ENCODE results near the gene KCNH4.
A peak's percentile ranks its signal among the peaks of the same experiment; 100 is the strongest.

Gene KCNH4

GRCh38 chr17:42182927-42183734 lies 2.2 kb upstream of the KCNH4 start:
- Histone ChIP-seq H3K4me1 (ENCODE audit: control insufficient read depth, insufficient read depth, low read length) (peaks cover 7% of the 10 kb centered on the region), H3K4me3 (ENCODE audit: low read depth, low read length) (peak overlapping the region; percentile 74), H3K9ac (ENCODE audit: low read depth, low read length) (peak overlapping the region; percentile 32), H3K27me3 (ENCODE audit: control insufficient read depth, insufficient read depth, low read length) (peaks cover 46% of the 10 kb centered on the region), H3K9me3 (ENCODE audit: control insufficient read depth, insufficient read depth, low read length) (no peaks in the 10 kb centered on the region), H3K36me3 (ENCODE audit: control insufficient read depth, insufficient read depth, low read length) (no peaks in the 10 kb centered on the region)

DNA sequence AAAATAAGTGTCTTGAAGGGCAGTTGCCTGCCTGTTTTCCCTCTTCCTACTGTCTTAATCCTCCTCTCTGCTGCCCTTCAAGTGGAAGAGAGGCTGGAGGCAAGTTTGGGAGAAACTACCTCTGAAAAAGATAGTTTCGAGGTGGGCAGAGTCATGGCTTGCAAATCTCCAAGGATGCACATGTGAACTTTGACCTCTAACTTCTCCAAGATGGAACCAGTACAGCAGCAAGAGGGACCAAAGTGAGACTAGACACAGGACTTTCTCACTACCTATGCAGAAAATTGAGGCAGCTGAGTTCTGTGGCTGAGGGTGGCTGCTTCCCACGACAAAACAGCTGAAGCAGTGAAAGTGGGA lies 887 bp upstream of the KCNH4 start:
- H3K9ac ChIP-seq (ENCODE audit: low read depth, low read length): no peak overlapping the region

GRCh38 chr17:42180411-42180921 lies 476 bp downstream of the KCNH4 start:
- no peaks in the 10 kb centered on the region for H3K36me3 ChIP-seq (ENCODE audit: control insufficient read depth, insufficient read depth, low read length)
- peaks cover 7% of the 10 kb centered on the region for H3K4me1 ChIP-seq (ENCODE audit: control insufficient read depth, insufficient read depth, low read length)
- H3K9me3 ChIP-seq (ENCODE audit: control insufficient read depth, insufficient read depth, low read length): no peaks in the 10 kb centered on the region
- peak overlapping the region; percentile 64 for H3K4me3 ChIP-seq (ENCODE audit: low read depth, low read length)
- H3K9ac ChIP-seq (ENCODE audit: low read depth, low read length): no peak overlapping the region
- peaks cover 46% of the 10 kb centered on the region for H3K27me3 ChIP-seq (ENCODE audit: control insufficient read depth, insufficient read depth, low read length)

More for the DNA sequence above, 887 bp upstream of the KCNH4 start:
- peaks cover 7% of the 10 kb centered on the region for H3K4me1 ChIP-seq (ENCODE audit: control insufficient read depth, insufficient read depth, low read length)
- H3K9me3 ChIP-seq (ENCODE audit: control insufficient read depth, insufficient read depth, low read length): no peaks in the 10 kb centered on the region
- H3K27me3 ChIP-seq (ENCODE audit: control insufficient read depth, insufficient read depth, low read length): peaks cover 46% of the 10 kb centered on the region
- peak overlapping the region; percentile 64 for H3K4me3 ChIP-seq (ENCODE audit: low read depth, low read length)
- no peaks in the 10 kb centered on the region for H3K36me3 ChIP-seq (ENCODE audit: control insufficient read depth, insufficient read depth, low read length)

GRCh38 chr17:42179911-42180410 lies 981 bp downstream of the KCNH4 start:
- no peaks in the 10 kb centered on the region for H3K36me3 ChIP-seq (ENCODE audit: control insufficient read depth, insufficient read depth, low read length)
- no peak overlapping the region for H3K9ac ChIP-seq (ENCODE audit: low read depth, low read length)
- H3K4me1 ChIP-seq (ENCODE audit: control insufficient read depth, insufficient read depth, low read length): peaks cover 6% of the 10 kb centered on the region
- peaks cover 43% of the 10 kb centered on the region for H3K27me3 ChIP-seq (ENCODE audit: control insufficient read depth, insufficient read depth, low read length)
- H3K4me3 ChIP-seq (ENCODE audit: low read depth, low read length): peak overlapping the region; percentile 64
- no peaks in the 10 kb centered on the region for H3K9me3 ChIP-seq (ENCODE audit: control insufficient read depth, insufficient read depth, low read length)

DNA sequence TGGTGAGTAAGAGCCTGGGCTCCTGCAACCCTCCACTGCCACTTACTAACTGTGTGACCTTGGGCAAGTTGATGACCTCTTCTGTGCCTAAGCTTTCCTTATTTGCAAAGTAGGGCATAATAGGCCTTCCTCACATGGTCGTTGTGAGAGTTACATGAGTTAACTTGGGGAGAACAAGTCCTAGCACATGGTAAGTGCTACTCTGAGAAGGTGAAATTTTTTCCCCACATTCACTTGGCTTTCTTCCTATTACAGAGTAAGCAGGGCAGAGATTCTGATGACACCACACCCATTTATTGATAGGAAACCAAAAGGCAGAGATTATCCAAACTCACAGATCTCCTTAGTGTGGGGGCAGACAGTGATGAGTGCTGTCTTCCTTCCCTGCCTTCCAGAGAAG lies 1.6 kb downstream of the KCNH4 start:
- no peak overlapping the region for H3K4me3 ChIP-seq (ENCODE audit: low read depth, low read length)
- no peaks in the 10 kb centered on the region for H3K36me3 ChIP-seq (ENCODE audit: control insufficient read depth, insufficient read depth, low read length)
- no peak overlapping the region for H3K9ac ChIP-seq (ENCODE audit: low read depth, low read length)
- H3K27me3 ChIP-seq (ENCODE audit: control insufficient read depth, insufficient read depth, low read length): peaks cover 37% of the 10 kb centered on the region
- H3K9me3 ChIP-seq (ENCODE audit: control insufficient read depth, insufficient read depth, low read length): no peaks in the 10 kb centered on the region
- peaks cover 2% of the 10 kb centered on the region for H3K4me1 ChIP-seq (ENCODE audit: control insufficient read depth, insufficient read depth, low read length)

DNA sequence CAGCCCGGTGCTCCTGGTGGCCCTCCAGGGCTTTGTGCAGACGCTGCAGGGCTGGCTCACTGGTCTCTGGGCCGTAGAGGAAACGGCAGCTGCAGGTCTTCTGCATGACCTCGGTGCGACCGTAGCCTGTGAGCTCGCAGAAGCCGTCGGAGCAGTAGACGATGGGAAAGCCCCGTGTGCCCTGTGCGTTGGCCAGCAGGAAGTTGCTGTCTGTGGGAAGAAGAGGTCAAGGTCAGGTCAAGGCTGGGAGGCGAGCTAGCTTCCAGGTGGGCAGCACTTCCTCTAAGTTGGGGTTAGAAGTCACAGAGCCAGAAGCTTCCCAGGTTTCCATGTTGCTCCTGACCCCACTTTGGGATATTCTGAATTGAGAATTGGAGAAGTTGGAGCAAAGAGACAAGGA lies 2.1 kb downstream of the KCNH4 start:
- Histone ChIP-seq H3K9ac (ENCODE audit: low read depth, low read length) (no peak overlapping the region), H3K4me3 (ENCODE audit: low read depth, low read length) (no peak overlapping the region), H3K36me3 (ENCODE audit: control insufficient read depth, insufficient read depth, low read length) (no peaks in the 10 kb centered on the region), H3K27me3 (ENCODE audit: control insufficient read depth, insufficient read depth, low read length) (peaks cover 35% of the 10 kb centered on the region), H3K4me1 (ENCODE audit: control insufficient read depth, insufficient read depth, low read length) (peaks cover 2% of the 10 kb centered on the region), H3K9me3 (ENCODE audit: control insufficient read depth, insufficient read depth, low read length) (no peaks in the 10 kb centered on the region)

DNA sequence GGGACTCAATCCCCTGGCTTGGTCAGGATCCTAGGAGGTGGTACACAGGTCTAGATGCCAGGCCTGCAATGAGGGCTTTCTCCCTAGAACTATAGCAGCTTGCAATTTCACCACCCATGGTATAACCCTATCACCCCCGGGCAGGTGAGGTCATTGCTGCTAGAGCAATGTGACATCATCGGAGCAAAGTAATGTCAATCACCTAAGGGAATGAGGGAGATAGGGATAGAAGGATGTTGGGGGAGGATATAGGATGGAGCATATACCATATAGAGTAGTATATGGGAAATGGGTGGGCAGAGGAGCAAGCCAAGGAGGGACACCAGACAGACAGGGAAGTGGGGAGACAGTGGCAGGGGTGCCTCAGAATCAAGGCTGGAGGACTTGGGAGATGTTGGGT lies 3.3 kb downstream of the KCNH4 start:
- H3K9me3 ChIP-seq (ENCODE audit: control insufficient read depth, insufficient read depth, low read length): no peaks in the 10 kb centered on the region
- H3K27me3 ChIP-seq (ENCODE audit: control insufficient read depth, insufficient read depth, low read length): peaks cover 24% of the 10 kb centered on the region
- H3K36me3 ChIP-seq (ENCODE audit: control insufficient read depth, insufficient read depth, low read length): no peaks in the 10 kb centered on the region
- H3K4me1 ChIP-seq (ENCODE audit: control insufficient read depth, insufficient read depth, low read length): no peaks in the 10 kb centered on the region
- H3K4me3 ChIP-seq (ENCODE audit: low read depth, low read length): no peak overlapping the region
- H3K9ac ChIP-seq (ENCODE audit: low read depth, low read length): no peak overlapping the region

DNA sequence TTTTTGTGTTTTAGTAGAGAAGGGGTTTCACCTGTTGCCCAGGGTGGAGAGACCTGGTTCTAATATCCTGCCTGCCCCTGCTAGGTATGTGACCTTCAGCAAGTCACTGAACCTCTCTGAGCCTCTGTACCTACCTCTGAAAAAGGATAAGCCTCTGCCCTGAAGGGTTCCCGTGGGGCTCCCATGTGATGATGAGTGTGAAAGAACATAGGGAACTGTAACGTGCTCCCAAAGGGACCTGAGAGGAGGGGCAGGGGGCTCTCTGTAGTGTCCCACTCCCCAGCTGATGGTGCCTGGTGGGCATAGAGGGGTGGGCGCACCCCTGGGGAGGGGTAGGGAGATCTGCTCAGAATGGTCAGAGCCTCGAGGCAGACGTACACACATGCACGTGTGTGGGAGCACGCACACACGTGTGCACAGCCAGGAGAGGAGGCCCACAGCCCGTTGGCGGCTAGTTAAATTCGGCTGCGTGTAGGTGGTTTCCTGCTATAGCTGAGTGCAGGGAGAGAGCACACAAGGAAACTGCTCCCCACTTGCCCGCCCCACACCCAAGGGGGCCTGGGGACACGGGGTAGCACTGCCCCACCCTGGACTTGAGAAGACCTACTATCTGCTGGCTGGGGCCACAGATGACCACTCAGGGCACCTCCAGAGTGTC lies 6.7 kb downstream of the KCNH4 start:
- Histone ChIP-seq H3K27me3 (ENCODE audit: control insufficient read depth, insufficient read depth, low read length) (peaks cover 1% of the 10 kb centered on the region), H3K4me1 (ENCODE audit: control insufficient read depth, insufficient read depth, low read length) (no peaks in the 10 kb centered on the region)

GRCh38 chr17:42171831-42172230 lies 9.1 kb downstream of the KCNH4 start:
- H3K9ac ChIP-seq (ENCODE audit: low read depth, low read length): no peak overlapping the region
- H3K4me1 ChIP-seq (ENCODE audit: control insufficient read depth, insufficient read depth, low read length): no peaks in the 10 kb centered on the region
- H3K9me3 ChIP-seq (ENCODE audit: control insufficient read depth, insufficient read depth, low read length): no peaks in the 10 kb centered on the region
- no peak overlapping the region for H3K4me3 ChIP-seq (ENCODE audit: low read depth, low read length)
- no peaks in the 10 kb centered on the region for H3K27me3 ChIP-seq (ENCODE audit: control insufficient read depth, insufficient read depth, low read length)
- H3K36me3 ChIP-seq (ENCODE audit: control insufficient read depth, insufficient read depth, low read length): no peaks in the 10 kb centered on the region

More for the DNA sequence above, 6.7 kb downstream of the KCNH4 start:
- no peak overlapping the region for H3K9ac ChIP-seq (ENCODE audit: low read depth, low read length)
- no peaks in the 10 kb centered on the region for H3K36me3 ChIP-seq (ENCODE audit: control insufficient read depth, insufficient read depth, low read length)
- H3K4me3 ChIP-seq (ENCODE audit: low read depth, low read length): no peak overlapping the region
- no peaks in the 10 kb centered on the region for H3K9me3 ChIP-seq (ENCODE audit: control insufficient read depth, insufficient read depth, low read length)

DNA sequence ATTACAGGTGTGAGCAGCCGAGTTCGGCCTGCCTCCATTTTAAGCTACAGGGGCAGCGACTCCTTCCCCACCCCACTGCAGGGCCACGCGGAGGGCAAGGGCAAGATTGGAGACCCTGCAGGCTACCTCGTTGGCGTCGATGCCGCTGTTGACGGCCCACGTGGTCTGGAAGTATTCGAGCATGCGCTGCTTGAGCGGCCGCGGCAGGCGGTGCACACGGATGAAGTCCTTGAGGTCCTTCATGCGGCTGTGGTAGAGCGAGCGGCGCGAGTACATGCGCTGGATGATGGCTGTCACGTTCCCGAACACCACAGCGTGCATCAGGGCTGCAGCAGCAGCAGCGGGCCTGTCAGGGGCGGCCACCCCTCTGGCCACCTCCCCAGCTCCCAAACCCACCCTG lies 11.6 kb downstream of the KCNH4 start:
- Histone ChIP-seq H3K36me3 (ENCODE audit: control insufficient read depth, insufficient read depth, low read length) (no peaks in the 10 kb centered on the region), H3K27me3 (ENCODE audit: control insufficient read depth, insufficient read depth, low read length) (no peaks in the 10 kb centered on the region), H3K9ac (ENCODE audit: low read depth, low read length) (no peak overlapping the region), H3K9me3 (ENCODE audit: control insufficient read depth, insufficient read depth, low read length) (no peaks in the 10 kb centered on the region), H3K4me3 (ENCODE audit: low read depth, low read length) (no peak overlapping the region), H3K4me1 (ENCODE audit: control insufficient read depth, insufficient read depth, low read length) (no peaks in the 10 kb centered on the region)

GRCh38 chr17:42167807-42168206 lies 13.1 kb downstream of the KCNH4 start:
- no peaks in the 10 kb centered on the region for H3K9me3 ChIP-seq (ENCODE audit: control insufficient read depth, insufficient read depth, low read length)
- no peak overlapping the region for H3K4me3 ChIP-seq (ENCODE audit: low read depth, low read length)
- H3K27me3 ChIP-seq (ENCODE audit: control insufficient read depth, insufficient read depth, low read length): no peaks in the 10 kb centered on the region
- no peaks in the 10 kb centered on the region for H3K4me1 ChIP-seq (ENCODE audit: control insufficient read depth, insufficient read depth, low read length)
- no peaks in the 10 kb centered on the region for H3K36me3 ChIP-seq (ENCODE audit: control insufficient read depth, insufficient read depth, low read length)
- H3K9ac ChIP-seq (ENCODE audit: low read depth, low read length): no peak overlapping the region

Measured in iPS-15b (cell line).